Calu3 (cell line): ENCODE data around the gene IGF2. TPM values are rescaled to one million over a fixed set of nuclear protein-coding genes. Genes with fewer than 3 reads are reported as not detected.

ENCODE experiments used
- BruUV-seq: library from RNA; stranded (reverse); fragments of 400-500 nt; replicated peaks from 2 replicates; lab custom pipeline; 2021; lab: Mats Ljungman, UMichigan
- CTCF ChIA-PET: fragments of 300-600 bp; sonication (Branson Sonifier 250); formaldehyde crosslinking; loops from one replicate; lab custom pipeline; 2022; ENCODE audit warnings: antibody characterized with exemption; lab: Charles Lee
- DNase-seq: peaks from one replicate; pipeline ENCODE4 v3.0.0; 2022
- H3K27ac Mint-ChIP-seq: one replicate; pipeline ENCODE4 v1.8.0; 2022; ENCODE audit warnings: mixed read lengths; ENCODE audit not compliant: unreplicated experiment
- H3K27me3 Mint-ChIP-seq: one replicate; pipeline ENCODE4 v1.8.0; 2022; ENCODE audit warnings: mixed read lengths; ENCODE audit not compliant: unreplicated experiment
- H3K36me3 Mint-ChIP-seq: one replicate; pipeline ENCODE4 v1.8.0; 2022; ENCODE audit warnings: mild to moderate bottlenecking, moderate library complexity, mixed read lengths; ENCODE audit not compliant: insufficient read depth, unreplicated experiment
- H3K4me1 Mint-ChIP-seq: one replicate; pipeline ENCODE4 v1.8.0; 2022; ENCODE audit warnings: mild to moderate bottlenecking, low read depth, mixed read lengths; ENCODE audit not compliant: unreplicated experiment
- H3K4me3 Mint-ChIP-seq: one replicate; pipeline ENCODE4 v1.8.0; 2022; ENCODE audit warnings: mild to moderate bottlenecking, low read depth, moderate library complexity, mixed read lengths; ENCODE audit not compliant: unreplicated experiment
- H3K9me3 Mint-ChIP-seq: one replicate; pipeline ENCODE4 v1.8.0; 2022; ENCODE audit warnings: low read depth, mixed read lengths; ENCODE audit not compliant: unreplicated experiment
- CTCF ChIP-seq: fragments of 200-600 bp; IDR thresholded peaks from one replicate; pipeline ENCODE4 v1.8.0; 2022; ENCODE audit warnings: antibody characterized with exemption; ENCODE audit not compliant: unreplicated experiment
- intact Hi-C: fragments of 100-400 bp; cut with micrococcal nuclease; formaldehyde crosslinking; loops from one replicate; pipeline ENCODE4 v1.10.0; 2022; ENCODE audit not compliant: unreplicated experiment
- total RNA-seq: library from RNA; stranded (reverse); gene quantifications from 2 replicates; pipeline ENCODE4 v1.2.3, GENCODE V29; 2022

The IGF2 gene
- total RNA-seq, 1 experiment from 2014 or later, result 0.45 TPM

- CTCF ChIA-PET, result interaction anchor here (0.8 to 7.3 kb wide), 15 partner anchors 13 to 497 kb away, joined by 3 to 159 read pairs (median 4); no protein-coding TSS in a partner anchor
- no peak for DNase-seq
- no TSS peak for BruUV-seq
- intact Hi-C loops, result loop anchor here (5.0 kb wide), 4 partner anchors 268 to 498 kb away; partner anchors contain the start of gene TNNI2
- Mint-ChIP-seq H3K36me3 (peaks cover 4% of the 10 kb centered on the region), H3K4me3 (no peak overlapping the region), H3K4me1 (no peaks in the 10 kb centered on the region), H3K27ac (no peak overlapping the region), H3K27me3 (peaks cover 100% of the 10 kb centered on the region), H3K9me3 (no peaks in the 10 kb centered on the region)
- peak; percentile 20 for TF ChIP-seq CTCF
Measured at GRCh38 chr11:2149864-2150847, 11.0 kb upstream of the IGF2 start.

GRCh38 chr11:2149460-2149859 is 10.3 kb upstream of the IGF2 start:
- BruUV-seq, result no TSS peak
- Mint-ChIP-seq H3K4me3 (no peak overlapping the region), H3K36me3 (peaks cover 4% of the 10 kb centered on the region), H3K27ac (no peak overlapping the region), H3K9me3 (no peaks in the 10 kb centered on the region), H3K27me3 (peaks cover 100% of the 10 kb centered on the region), H3K4me1 (no peaks in the 10 kb centered on the region)
- no peak for TF ChIP-seq CTCF
- intact Hi-C loops, result no loop called here
- no peak for DNase-seq
- CTCF ChIA-PET, result interaction anchor here (0.8 to 7.3 kb wide), 5 partner anchors 113 to 496 kb away, joined by 3 to 159 read pairs (median 16); no protein-coding TSS in a partner anchor

- no peaks in the 10 kb centered on the region for H3K4me1 Mint-ChIP-seq
- no peak for TF ChIP-seq CTCF
- BruUV-seq, result no TSS peak
- intact Hi-C loops, result no loop called here
- H3K27me3 Mint-ChIP-seq, result peaks cover 99% of the 10 kb centered on the region
- H3K9me3 Mint-ChIP-seq, result no peaks in the 10 kb centered on the region
- CTCF ChIA-PET, result interaction anchor here (7.3 kb wide), 1 partner anchor 112 kb away, joined by 159 read pairs; no protein-coding TSS in a partner anchor
- H3K36me3 Mint-ChIP-seq, result peaks cover 4% of the 10 kb centered on the region
- H3K4me3 Mint-ChIP-seq, result no peak overlapping the region
- DNase-seq, result no peak
- H3K27ac Mint-ChIP-seq, result no peak overlapping the region
Measured at GRCh38 chr11:2148595-2148994, 9.4 kb upstream of the IGF2 start.

- Mint-ChIP-seq H3K27me3 (peaks cover 99% of the 10 kb centered on the region), H3K36me3 (peaks cover 4% of the 10 kb centered on the region), H3K4me1 (peaks cover 7% of the 10 kb centered on the region), H3K4me3 (no peak overlapping the region), H3K9me3 (no peaks in the 10 kb centered on the region), H3K27ac (no peak overlapping the region)
- intact Hi-C loops, result no loop called here
- CTCF ChIA-PET, result interaction anchor here (0.7 to 1.1 kb wide), 2 partner anchors 108 to 495 kb away, joined by 3 read pairs; no protein-coding TSS in a partner anchor
- no peak for DNase-seq
- no TSS peak for BruUV-seq
- TF ChIP-seq CTCF, result no peak
Measured at GRCh38 chr11:2147391-2147790, 8.2 kb upstream of the IGF2 start.
